ENCODE results near the gene SLC22A23. TPM values are rescaled to one million over a fixed set of nuclear protein-coding genes. Genes with fewer than 3 reads are reported as not detected.

SLC22A23 gene
- total RNA-seq, 1 donor from 2014 or later = 0.95 TPM

DNA sequence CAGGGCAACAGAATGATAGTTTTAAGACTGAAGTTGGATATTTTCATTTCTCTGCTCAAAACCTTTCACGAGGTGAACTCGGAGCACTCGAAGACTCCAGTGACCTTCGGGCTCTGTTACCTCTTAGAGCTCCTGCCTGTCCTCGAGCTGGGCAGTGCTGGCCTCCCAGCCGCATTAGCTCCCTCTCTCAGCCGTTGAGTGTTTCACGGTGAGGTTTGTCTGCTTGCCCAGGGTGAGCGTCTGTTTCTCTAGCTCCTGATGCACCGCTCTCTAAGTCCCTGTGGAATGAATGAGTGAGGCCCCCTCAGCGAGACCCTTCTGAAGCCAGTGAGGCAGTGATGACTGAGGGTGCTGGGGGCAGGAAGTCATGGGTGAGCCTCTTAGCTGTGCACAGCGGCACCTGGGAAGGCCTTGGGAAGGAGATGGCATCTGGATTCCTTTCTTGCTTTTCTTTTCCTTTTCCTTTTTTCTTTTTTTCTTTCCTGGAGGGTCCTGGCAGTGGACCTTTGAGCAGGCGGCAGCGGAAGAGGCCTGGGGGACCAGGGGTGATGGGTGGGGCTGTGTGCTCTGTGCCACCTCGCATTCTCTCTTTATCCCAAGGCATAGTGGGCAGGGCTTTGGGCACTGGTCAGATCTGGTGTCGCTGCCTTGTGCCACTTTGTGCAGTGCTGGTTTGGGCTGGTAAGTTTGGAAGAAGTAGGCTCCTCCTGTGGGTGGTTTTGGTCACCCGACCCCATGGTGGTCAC is 195.9 kb downstream of the SLC22A23 start:
- TF ChIP-seq, protein P1, sequence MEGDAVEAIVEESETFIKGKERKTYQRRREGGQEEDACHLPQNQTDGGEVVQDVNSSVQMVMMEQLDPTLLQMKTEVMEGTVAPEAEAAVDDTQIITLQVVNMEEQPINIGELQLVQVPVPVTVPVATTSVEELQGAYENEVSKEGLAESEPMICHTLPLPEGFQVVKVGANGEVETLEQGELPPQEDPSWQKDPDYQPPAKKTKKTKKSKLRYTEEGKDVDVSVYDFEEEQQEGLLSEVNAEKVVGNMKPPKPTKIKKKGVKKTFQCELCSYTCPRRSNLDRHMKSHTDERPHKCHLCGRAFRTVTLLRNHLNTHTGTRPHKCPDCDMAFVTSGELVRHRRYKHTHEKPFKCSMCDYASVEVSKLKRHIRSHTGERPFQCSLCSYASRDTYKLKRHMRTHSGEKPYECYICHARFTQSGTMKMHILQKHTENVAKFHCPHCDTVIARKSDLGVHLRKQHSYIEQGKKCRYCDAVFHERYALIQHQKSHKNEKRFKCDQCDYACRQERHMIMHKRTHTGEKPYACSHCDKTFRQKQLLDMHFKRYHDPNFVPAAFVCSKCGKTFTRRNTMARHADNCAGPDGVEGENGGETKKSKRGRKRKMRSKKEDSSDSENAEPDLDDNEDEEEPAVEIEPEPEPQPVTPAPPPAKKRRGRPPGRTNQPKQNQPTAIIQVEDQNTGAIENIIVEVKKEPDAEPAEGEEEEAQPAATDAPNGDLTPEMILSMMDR (IDR thresholded peaks at IDR 0.05) = no peak
- DNase-seq = no peak
- peaks cover 40% of the 10 kb centered on the region for H3K4me1 Mint-ChIP-seq
- no peak overlapping the region for H3K27ac Mint-ChIP-seq
- peak overlapping the region; percentile 98 for H3K4me3 Mint-ChIP-seq
- peaks cover 40% of the 10 kb centered on the region for H3K36me3 Mint-ChIP-seq (ENCODE audit: low read depth)
- ATAC-seq (ENCODE audit: low read depth) = no peak
- ChIA-PET POLR2A (interaction anchor here (0.6 to 0.8 kb wide), 3 partner anchors 143 to 893 kb away, joined by 3 to 6 read pairs (median 4); partner anchors contain the start of gene BPHL), CTCF (interaction anchor here (1.4 kb wide), 1 partner anchor 104 kb away, joined by 3 read pairs; the partner anchor contains the start of gene TUBB2A)
- no peaks in the 10 kb centered on the region for H3K9me3 Mint-ChIP-seq
- intact Hi-C loops (cut with micrococcal nuclease) = no loop called here
- H3K27me3 Mint-ChIP-seq = peaks cover 6% of the 10 kb centered on the region

DNA sequence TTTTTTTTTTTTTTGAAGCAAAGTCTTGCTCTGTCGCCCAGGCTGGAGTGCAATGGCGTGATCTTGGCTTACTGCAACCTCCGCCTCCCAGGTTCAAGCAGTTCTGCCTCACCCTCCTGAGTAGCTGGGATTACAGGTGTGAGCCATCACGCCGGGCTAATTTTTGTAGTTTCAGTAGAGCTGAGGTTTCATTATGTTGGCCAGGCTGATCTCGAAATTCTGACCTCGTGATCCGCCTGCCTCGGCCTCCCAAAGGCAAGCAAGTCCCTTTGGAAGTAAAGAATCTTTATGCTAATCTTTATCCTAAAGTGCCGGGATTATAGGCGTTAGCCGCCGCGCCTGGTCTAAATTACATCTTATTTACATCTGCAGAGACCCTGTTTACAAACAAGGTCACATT is 196.6 kb downstream of the SLC22A23 start:
- peaks cover 40% of the 10 kb centered on the region for H3K4me1 Mint-ChIP-seq
- H3K9me3 Mint-ChIP-seq = no peaks in the 10 kb centered on the region
- no peak overlapping the region for H3K27ac Mint-ChIP-seq
- intact Hi-C loops (cut with micrococcal nuclease) = no loop called here
- CTCF ChIA-PET = interaction anchor here (1.0 to 1.1 kb wide), 2 partner anchors 9 to 270 kb away, joined by 4 read pairs; no protein-coding TSS in a partner anchor
- peaks cover 6% of the 10 kb centered on the region for H3K27me3 Mint-ChIP-seq
- H3K36me3 Mint-ChIP-seq (ENCODE audit: low read depth) = peaks cover 40% of the 10 kb centered on the region
- ATAC-seq (ENCODE audit: low read depth) (no peak), DNase-seq (no peak)
- POLR2A ChIA-PET = interaction anchor here (0.6 to 1.0 kb wide), 4 partner anchors 31 to 893 kb away, joined by 3 to 6 read pairs (median 4); partner anchors contain the start of gene BPHL
- H3K4me3 Mint-ChIP-seq = peak overlapping the region; percentile 98
- TF ChIP-seq, protein P1 (IDR thresholded peaks at IDR 0.05) = no peak

- H3K27me3 Mint-ChIP-seq = peaks cover 6% of the 10 kb centered on the region
- DNase-seq (no peak), ATAC-seq (ENCODE audit: low read depth) (peak; percentile 25)
- peaks cover 32% of the 10 kb centered on the region for H3K36me3 Mint-ChIP-seq (ENCODE audit: low read depth)
- ChIA-PET CTCF (interaction anchor here (0.9 to 1.1 kb wide), 5 partner anchors 8 to 472 kb away, joined by 3 to 4 read pairs (median 4); partner anchors contain the start of gene TUBB2A), POLR2A (interaction anchor here (0.6 to 1.1 kb wide), 5 partner anchors 30 to 260 kb away, joined by 3 to 5 read pairs (median 3); partner anchors contain the start of genes BPHL, NQO2 and TUBB2A)
- H3K9me3 Mint-ChIP-seq = no peaks in the 10 kb centered on the region
- intact Hi-C loops (cut with micrococcal nuclease) = loop anchor here (2.0 to 5.0 kb wide), 4 partner anchors 133 to 878 kb away; partner anchors contain the start of genes ECI2, NQO2 and RIPK1
- H3K4me3 Mint-ChIP-seq = peak overlapping the region; percentile 98
- TF ChIP-seq, protein P1 (IDR thresholded peaks at IDR 0.05) = no peak
- peak overlapping the region; percentile 88 for H3K27ac Mint-ChIP-seq
- peaks cover 40% of the 10 kb centered on the region for H3K4me1 Mint-ChIP-seq
Measured at GRCh38 chr6:3259491-3259958, 197.3 kb downstream of the SLC22A23 start.

DNA sequence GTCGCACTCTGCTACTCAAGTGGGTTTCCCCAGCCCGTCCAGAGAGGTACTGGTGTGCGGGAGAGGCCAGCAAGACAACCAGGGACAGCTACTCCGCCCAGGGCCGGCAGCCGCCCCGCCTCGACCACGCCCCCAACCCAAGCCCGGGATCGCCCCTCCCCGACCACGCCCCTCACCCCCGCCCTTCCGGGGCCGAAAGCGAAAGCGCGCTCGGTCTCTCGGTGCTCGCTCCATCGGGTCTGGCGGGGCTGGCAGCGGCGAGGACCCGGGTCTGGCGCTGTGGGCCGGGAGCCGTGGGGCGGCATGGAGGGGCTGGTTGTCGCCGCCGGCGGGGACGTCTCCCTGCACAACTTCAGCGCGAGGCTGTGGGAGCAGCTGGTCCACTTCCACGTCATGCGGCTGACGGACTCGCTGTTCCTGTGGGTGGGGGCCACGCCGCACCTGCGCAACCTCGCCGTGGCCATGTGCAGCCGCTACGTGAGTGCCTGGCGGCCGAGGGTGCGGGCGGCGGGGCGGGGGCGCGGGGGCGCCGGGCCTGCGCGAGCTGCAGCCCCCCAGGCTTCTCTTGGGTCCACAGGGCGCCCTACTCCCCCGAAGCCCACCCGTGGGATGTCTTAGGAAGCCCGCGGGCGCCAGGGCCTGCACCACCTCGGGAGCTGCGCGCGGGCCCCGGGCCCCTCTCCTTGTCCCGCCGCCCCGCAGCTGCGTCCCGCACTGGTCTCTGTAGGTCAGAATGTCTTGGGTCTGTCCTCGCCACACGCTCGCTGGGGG is 197.9 kb downstream of the SLC22A23 start, which contains the start of gene PSMG4:
Gene PSMG4, plus strand, starts transcription at position 228 of the 771 bp plus-strand sequence. Its CDS starts 76 bp downstream, at position 304.
- peak within 1 kb of the TSS; percentile 88 for H3K27ac Mint-ChIP-seq
- DNase-seq (peak; percentile 96), ATAC-seq (ENCODE audit: low read depth) (peak; percentile 90)
- TF ChIP-seq, protein P1 (IDR thresholded peaks at IDR 0.05) = no peak
- intact Hi-C loops (cut with micrococcal nuclease) = loop anchor here (1.0 to 5.0 kb wide), 7 partner anchors 97 to 878 kb away; partner anchors contain the start of genes BPHL, ECI2, NQO2 and RIPK1
- peaks cover 40% of the 10 kb centered on the region for H3K4me1 Mint-ChIP-seq
- H3K9me3 Mint-ChIP-seq = peaks cover 5% of the 10 kb centered on the region
- peaks cover 6% of the 10 kb centered on the region for H3K27me3 Mint-ChIP-seq
- peaks cover 26% of the 10 kb centered on the region for H3K36me3 Mint-ChIP-seq (ENCODE audit: low read depth)
- peak within 1 kb of the TSS; percentile 98 for H3K4me3 Mint-ChIP-seq
- POLR2A ChIA-PET = interaction anchor here (0.6 to 1.1 kb wide), 7 partner anchors 97 to 367 kb away, joined by 3 to 5 read pairs (median 3); partner anchors contain the start of genes BPHL, NQO2 and TUBB2A
- CTCF ChIA-PET = interaction anchor here (0.9 to 1.1 kb wide), 5 partner anchors 7 to 473 kb away, joined by 3 to 4 read pairs (median 4); partner anchors contain the start of gene TUBB2A

All from activated B cell treated with CpG ODN at 0.5 μM for 24 hours (primary cell).